PC-3 (cell line): ENCODE results near the gene NTN4. TPM values are rescaled to one million over a fixed set of nuclear protein-coding genes. Genes with fewer than 3 reads are reported as not detected.

Experiments
- ATAC-seq: fragments of 200-7000 bp; cut with Tn5 transposase; 2 replicates; pipeline ENCODE4 v1.9.1; 2020; ENCODE audit warnings: mild to moderate bottlenecking, moderate library complexity
- BruUV-seq: library from RNA; stranded (reverse); fragments of 400-500 nt; replicated peaks from 2 replicates; lab custom pipeline; 2021; lab: Mats Ljungman, UMichigan
- CTCF ChIA-PET: fragments of 300-600 bp; sonication (Branson Sonifier 250); formaldehyde crosslinking; loops from one replicate; lab custom pipeline; 2022; ENCODE audit warnings: antibody characterized with exemption; lab: Charles Lee
- POLR2A ChIA-PET: fragments of 300-600 bp; sonication (Branson Sonifier 250); formaldehyde crosslinking; loops from one replicate; lab custom pipeline; 2022; ENCODE audit warnings: antibody characterized with exemption; ENCODE audit not compliant: unreplicated experiment; lab: Charles Lee
- DNase-seq: peaks from one replicate; pipeline ENCODE4 v3.0.0-alpha.2; 2015
- H2AFZ ChIP-seq: fragments of 300-600 bp; sonication (generic); 2 replicates; pipeline ENCODE4 v1.6.0; 2016; ENCODE audit warnings: antibody characterized with exemption, low read length
- H3F3A ChIP-seq: fragments of 300-600 bp; sonication (generic); one replicate; pipeline ENCODE4 v1.6.0; 2017; ENCODE audit warnings: antibody characterized with exemption, low read length, control low read depth, mild to moderate bottlenecking; ENCODE audit not compliant: unreplicated experiment
- H3K27ac ChIP-seq: fragments of 300-600 bp; sonication (generic); 2 replicates; pipeline ENCODE4 v1.5.1; 2016; ENCODE audit warnings: mild to moderate bottlenecking, low read length
- H3K27me3 ChIP-seq: fragments of 300-600 bp; sonication (generic); 2 replicates; pipeline ENCODE4 v1.6.1; 2016; ENCODE audit warnings: low read length, mixed read lengths
- H3K36me3 ChIP-seq: fragments of 300-600 bp; sonication (generic); 2 replicates; pipeline ENCODE4 v1.6.1; 2016; ENCODE audit warnings: low read depth, mixed run types, low read length, mixed read lengths
- H3K4me1 ChIP-seq: fragments of 300-600 bp; sonication (generic); 2 replicates; pipeline ENCODE4 v1.5.1; 2016; ENCODE audit warnings: low read length; ENCODE audit not compliant: insufficient read depth
- H3K4me2 ChIP-seq: fragments of 300-600 bp; sonication (generic); 2 replicates; pipeline ENCODE4 v1.6.0; 2016; ENCODE audit warnings: low read length
- H3K4me3 ChIP-seq: fragments of 300-600 bp; sonication (generic); 2 replicates; pipeline ENCODE4 v1.5.1; 2016; ENCODE audit warnings: mild to moderate bottlenecking, low read length, mixed read lengths
- H3K79me2 ChIP-seq: fragments of 300-600 bp; sonication (generic); 2 replicates; pipeline ENCODE4 v1.6.1; 2017; ENCODE audit warnings: low read length, mixed read lengths
- H3K9ac ChIP-seq: fragments of 300-600 bp; sonication (generic); 2 replicates; pipeline ENCODE4 v1.6.0; 2016; ENCODE audit warnings: mild to moderate bottlenecking, low read length
- H3K9me2 ChIP-seq: fragments of 300-600 bp; sonication (generic); replicated peaks from 2 replicates; pipeline ENCODE4 v1.6.1; 2016; ENCODE audit warnings: mixed run types, low read length, mixed read lengths
- H3K9me3 ChIP-seq: fragments of 300-600 bp; sonication (generic); 2 replicates; pipeline ENCODE4 v1.6.1; 2016; ENCODE audit warnings: low read length, mixed read lengths
- H4K20me1 ChIP-seq: fragments of 300-600 bp; sonication (generic); 2 replicates; pipeline ENCODE4 v1.6.1; 2016; ENCODE audit warnings: low read length, mixed read lengths
- CTCF ChIP-seq: fragments of 300-600 bp; sonication (generic); conservative IDR thresholded peaks from 2 replicates; pipeline ENCODE4 v1.5.1; 2017; ENCODE audit warnings: antibody characterized with exemption, low read depth, mild to moderate bottlenecking, low read length
- EZH2 ChIP-seq: fragments of 300-600 bp; sonication (generic); IDR thresholded peaks from one replicate; pipeline ENCODE4 v1.6.1; 2017; ENCODE audit warnings: antibody characterized with exemption, mild to moderate bottlenecking, low read length; ENCODE audit not compliant: unreplicated experiment
- EZH2phosphoT487 ChIP-seq: fragments of 300-600 bp; sonication (generic); IDR thresholded peaks from 2 replicates; pipeline ENCODE4 v1.6.1; 2018; ENCODE audit warnings: mild to moderate bottlenecking, antibody characterized with exemption, low read length, borderline replicate concordance
- intact Hi-C: fragments of 100-400 bp; cut with micrococcal nuclease; formaldehyde crosslinking; loops from 2 replicates; pipeline ENCODE4 v1.9.0; 2023
- total RNA-seq: library from RNA; depleted of rRNA; stranded (reverse); fragments of >200 nt; gene quantifications from 2 replicates; pipeline ENCODE4 v1.2.3, GENCODE V29; 2014

The NTN4 gene
- total RNA-seq, 1 experiment from 2014 or later: 39.6 TPM

- no peaks in the 10 kb centered on the region for H3K9me3 ChIP-seq
- H3K27me3 ChIP-seq: no peaks in the 10 kb centered on the region
- H3K4me2 ChIP-seq: peak overlapping the region; percentile 48
- H3F3A ChIP-seq: peaks cover 26% of the 10 kb centered on the region
- no peak for TF ChIP-seq EZH2
- H3K79me2 ChIP-seq: no peaks in the 10 kb centered on the region
- peak overlapping the region; percentile 93 for H3K9ac ChIP-seq
- H3K36me3 ChIP-seq: no peaks in the 10 kb centered on the region
- no peaks in the 10 kb centered on the region for H4K20me1 ChIP-seq
- POLR2A ChIA-PET: no interaction called here
- no peak for ATAC-seq
- peaks cover 69% of the 10 kb centered on the region for H3K4me1 ChIP-seq
- CTCF ChIA-PET: no interaction called here
- no peak overlapping the region for H2AFZ ChIP-seq
- H3K9me2 ChIP-seq: no peaks in the 10 kb centered on the region
- DNase-seq: no peak
- H3K4me3 ChIP-seq: no peak overlapping the region
- intact Hi-C loops: no loop called here
- BruUV-seq: no TSS peak
- peak overlapping the region; percentile 98 for H3K27ac ChIP-seq
Observed at GRCh38 chr12:95803817-95804216, 13.3 kb upstream of the NTN4 start.

GRCh38 chr12:95802482-95803270 lies 12.1 kb upstream of the NTN4 start:
- H3K4me2 ChIP-seq: peak overlapping the region; percentile 82
- no peaks in the 10 kb centered on the region for H3K9me2 ChIP-seq
- H3K27ac ChIP-seq: peak overlapping the region; percentile 98
- peak overlapping the region; percentile 43 for H3K4me3 ChIP-seq
- DNase-seq (peak; percentile 99), ATAC-seq (peak; percentile 64)
- peak overlapping the region; percentile 93 for H3K9ac ChIP-seq
- H2AFZ ChIP-seq: no peak overlapping the region
- no peaks in the 10 kb centered on the region for H3K36me3 ChIP-seq
- H3K79me2 ChIP-seq: no peaks in the 10 kb centered on the region
- TSS peak; percentile 64 for BruUV-seq
- H3K27me3 ChIP-seq: no peaks in the 10 kb centered on the region
- no peaks in the 10 kb centered on the region for H3K9me3 ChIP-seq
- POLR2A ChIA-PET: interaction anchor here (1.0 kb wide), 1 partner anchor 13 kb away, joined by 3 read pairs; no protein-coding TSS in a partner anchor
- no peak for TF ChIP-seq CTCF
- H4K20me1 ChIP-seq: no peaks in the 10 kb centered on the region
- CTCF ChIA-PET: no interaction called here
- peaks cover 24% of the 10 kb centered on the region for H3F3A ChIP-seq
- peaks cover 67% of the 10 kb centered on the region for H3K4me1 ChIP-seq
- intact Hi-C loops: no loop called here

GRCh38 chr12:95796982-95797289 lies 6.4 kb upstream of the NTN4 start:
- H2AFZ ChIP-seq: no peak overlapping the region
- H3K79me2 ChIP-seq: no peaks in the 10 kb centered on the region
- peak overlapping the region; percentile 64 for H3K4me2 ChIP-seq
- DNase-seq (peak; percentile 83), ATAC-seq (peak; percentile 83)
- no peaks in the 10 kb centered on the region for H3K9me3 ChIP-seq
- no peaks in the 10 kb centered on the region for H3K36me3 ChIP-seq
- ChIA-PET POLR2A (interaction anchor here (0.6 to 0.7 kb wide), 3 partner anchors 9 to 1361 kb away, joined by 6 to 15 read pairs (median 7); no protein-coding TSS in a partner anchor), CTCF (interaction anchor here (0.6 to 1.0 kb wide), 2 partner anchors 18 to 162 kb away, joined by 3 read pairs; no protein-coding TSS in a partner anchor)
- no peaks in the 10 kb centered on the region for H3K27me3 ChIP-seq
- peak overlapping the region; percentile 92 for H3K27ac ChIP-seq
- H4K20me1 ChIP-seq: no peaks in the 10 kb centered on the region
- intact Hi-C loops: no loop called here
- peaks cover 12% of the 10 kb centered on the region for H3F3A ChIP-seq
- no TSS peak for BruUV-seq
- TF ChIP-seq EZH2: no peak
- no peak for TF ChIP-seq EZH2phosphoT487
- no peak for TF ChIP-seq CTCF
- H3K4me1 ChIP-seq: peaks cover 54% of the 10 kb centered on the region
- H3K4me3 ChIP-seq: peak overlapping the region; percentile 10; the same call in 1 of the 2 replicates
- no peaks in the 10 kb centered on the region for H3K9me2 ChIP-seq
- H3K9ac ChIP-seq: peak overlapping the region; percentile 39
